Muscle of arm (tissue), 12 donors: ENCODE results near the gene ATP1A2. TPM values are rescaled to one million over a fixed set of nuclear protein-coding genes. Genes with fewer than 3 reads are reported as not detected.

Experiments used
- DNase-seq: peaks from one replicate; pipeline ENCODE4 v3.0.0-alpha.2; 2013
- polyA plus RNA-seq, 12 donors: library from polyadenylated mRNA; unstranded; fragments of 120-200 nt; gene quantifications; one replicate each; pipeline ENCODE4 v1.2.1, GENCODE V29; 2013; ENCODE audit not compliant: insufficient read length in 12 of 12

Gene ATP1A2
- polyA plus RNA-seq, 12 donors, result 39.9 to 116 (median 88.9) TPM; not detected in 1

DNA sequence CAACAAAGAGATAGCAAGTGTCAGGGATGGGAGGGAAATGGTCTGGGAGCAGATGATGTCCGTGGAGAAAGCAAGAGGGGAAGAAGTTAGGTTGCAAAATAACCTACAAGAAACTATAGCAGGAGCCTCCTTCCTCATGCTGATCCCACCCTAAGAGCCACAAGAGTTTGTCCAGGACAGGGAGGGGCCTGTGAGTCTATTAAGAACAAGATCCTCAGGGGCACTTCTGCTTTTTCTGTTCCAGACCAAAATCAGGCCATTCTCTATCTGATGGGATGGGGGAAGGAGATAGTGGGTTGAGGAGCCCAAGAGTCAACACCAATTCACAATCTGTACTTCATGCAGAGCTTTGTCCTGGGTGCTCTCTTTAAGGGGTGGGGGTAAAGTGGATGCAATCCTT is 28.1 kb downstream of the ATP1A2 start:
- no peak for DNase-seq

DNA sequence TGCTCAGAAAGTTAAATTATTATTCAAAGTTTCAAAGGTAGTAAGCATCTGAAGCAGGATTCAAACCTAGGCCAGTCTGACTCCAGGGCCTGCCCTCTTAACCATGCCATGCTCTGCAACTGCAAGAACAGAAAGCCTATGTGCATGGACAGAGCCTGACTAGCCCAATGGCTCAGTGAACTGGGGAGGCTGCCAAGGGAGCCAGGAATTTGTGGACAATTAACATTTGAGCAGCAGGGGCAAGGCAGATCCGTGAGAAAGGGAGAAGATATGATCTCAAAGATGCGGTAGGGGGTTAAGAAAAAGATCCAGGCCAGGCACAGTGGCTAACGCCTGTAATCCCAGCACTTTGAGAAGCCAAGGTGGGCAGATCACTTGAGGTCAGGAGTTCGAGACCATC is 29.4 kb downstream of the ATP1A2 start:
- no peak for DNase-seq

DNA sequence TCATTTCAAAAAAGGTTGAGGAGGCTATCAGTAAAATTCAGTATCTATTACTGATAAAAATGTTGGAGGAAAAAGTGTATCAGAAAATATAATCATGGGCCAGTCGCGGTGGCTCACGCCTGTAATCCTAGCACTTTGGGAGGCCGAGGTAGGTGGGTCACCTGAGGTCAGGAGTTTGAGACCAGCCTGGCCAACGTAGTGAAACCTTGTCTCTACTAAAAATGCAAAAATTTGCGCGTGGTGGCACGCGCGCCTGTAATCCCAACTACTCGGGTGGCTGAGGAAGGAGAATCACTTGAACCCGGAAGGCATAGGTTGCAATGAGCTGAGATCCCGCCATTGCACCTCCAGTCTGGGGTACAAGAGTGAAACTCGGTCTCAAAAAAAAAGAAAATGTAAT is 30.5 kb downstream of the ATP1A2 start:
- DNase-seq, result no peak

DNA sequence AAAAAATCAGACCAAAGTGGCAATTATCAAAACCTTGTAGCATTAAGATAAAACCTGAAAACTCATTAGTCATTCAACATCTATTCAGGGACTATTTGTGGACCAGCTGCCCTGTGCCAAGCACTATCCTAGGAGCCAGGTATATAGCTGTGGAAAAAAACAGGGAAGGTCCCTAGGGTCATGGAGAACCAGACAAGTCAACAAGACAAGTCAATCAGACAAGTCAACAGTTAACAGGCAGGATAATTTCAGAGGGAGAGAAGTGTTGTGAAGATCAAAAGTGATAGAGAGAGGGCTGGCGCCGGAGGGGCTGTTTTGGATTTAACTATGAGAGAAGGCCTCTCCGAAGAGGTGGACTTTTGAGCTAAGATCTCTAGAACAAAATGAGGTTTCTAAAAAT is 32.6 kb downstream of the ATP1A2 start:
- DNase-seq, result no peak

DNA sequence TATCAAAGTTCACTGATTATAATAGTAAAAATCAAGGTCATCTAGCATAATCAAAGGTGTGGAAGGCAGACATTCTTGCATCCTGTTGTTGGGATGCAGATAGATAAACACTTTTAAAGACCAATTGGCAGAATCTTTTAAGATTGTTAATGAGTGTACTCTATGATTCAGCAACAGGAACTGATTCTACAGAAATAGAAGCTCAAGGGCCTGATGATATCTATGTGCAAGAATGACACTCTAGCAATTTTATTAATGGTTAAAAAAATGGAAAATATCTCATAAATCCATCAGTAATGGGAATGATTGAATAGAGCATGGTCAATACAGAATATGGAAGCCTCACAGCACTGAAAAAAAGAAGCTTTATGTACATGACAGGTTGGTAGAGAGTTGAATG is 33.7 kb downstream of the ATP1A2 start:
- DNase-seq, result no peak

DNA sequence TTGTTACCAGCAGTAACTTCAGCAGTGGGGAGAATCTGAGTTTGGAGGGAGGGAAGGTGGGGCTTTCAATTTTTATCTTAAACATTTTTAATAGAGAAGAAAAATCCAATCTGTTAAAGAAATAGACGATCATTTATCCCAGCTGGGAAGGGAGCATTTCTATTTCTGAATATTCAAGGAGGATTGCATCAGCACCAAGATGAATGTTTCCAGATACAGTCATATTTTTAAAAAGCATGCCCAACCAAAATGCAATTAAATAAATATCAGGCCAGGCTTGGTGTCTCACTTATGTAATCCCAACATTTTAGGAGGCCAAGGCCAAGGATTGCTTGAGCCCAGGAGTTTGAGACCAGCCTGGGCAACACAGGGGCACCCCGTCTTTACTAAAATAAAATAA is 34.2 kb downstream of the ATP1A2 start:
- DNase-seq, result no peak

DNA sequence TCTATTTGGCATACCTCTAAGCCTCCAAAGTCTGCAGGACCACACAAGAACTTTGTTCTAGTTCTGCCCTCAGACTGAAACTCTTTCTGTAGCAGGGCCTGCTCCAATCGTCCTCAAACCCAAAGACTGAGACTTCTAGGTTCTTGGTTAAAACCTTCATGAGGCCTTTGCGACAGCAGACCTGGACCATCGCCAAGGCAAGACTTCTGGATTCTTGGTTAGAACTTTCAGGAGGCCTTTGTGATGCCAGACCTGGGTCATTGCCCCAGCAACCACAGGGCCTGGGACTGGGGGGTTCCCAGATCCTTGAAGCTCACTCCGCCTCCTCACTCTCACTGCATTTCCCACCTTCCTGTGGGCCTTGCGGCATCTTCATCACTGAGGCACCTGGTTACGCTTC is 35.7 kb downstream of the ATP1A2 start, which contains the start of gene ATP1A4:
Gene ATP1A4 (plus strand): TSS at position 301 of the 400 bp plus-strand sequence. CDS start 438 bp downstream, outside the sequence.
- DNase-seq, result no peak

DNA sequence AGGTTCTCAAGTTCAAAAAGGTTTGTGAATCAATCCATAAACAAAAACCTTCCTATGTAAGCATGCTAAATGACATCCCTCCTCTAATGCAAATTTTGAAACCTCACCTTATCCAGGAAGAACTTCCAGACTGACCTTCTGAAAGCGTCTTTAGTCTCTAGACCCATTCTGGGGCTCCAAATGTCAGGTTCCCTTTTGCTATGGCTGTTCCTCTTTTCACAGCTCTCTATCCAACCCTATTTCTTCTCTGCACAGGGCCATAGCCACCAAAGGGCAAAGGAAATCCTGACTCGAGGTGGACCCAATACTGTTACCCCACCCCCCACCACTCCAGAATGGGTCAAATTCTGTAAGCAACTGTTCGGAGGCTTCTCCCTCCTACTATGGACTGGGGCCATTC is 39.2 kb downstream of the ATP1A2 start:
- no peak for DNase-seq

DNA sequence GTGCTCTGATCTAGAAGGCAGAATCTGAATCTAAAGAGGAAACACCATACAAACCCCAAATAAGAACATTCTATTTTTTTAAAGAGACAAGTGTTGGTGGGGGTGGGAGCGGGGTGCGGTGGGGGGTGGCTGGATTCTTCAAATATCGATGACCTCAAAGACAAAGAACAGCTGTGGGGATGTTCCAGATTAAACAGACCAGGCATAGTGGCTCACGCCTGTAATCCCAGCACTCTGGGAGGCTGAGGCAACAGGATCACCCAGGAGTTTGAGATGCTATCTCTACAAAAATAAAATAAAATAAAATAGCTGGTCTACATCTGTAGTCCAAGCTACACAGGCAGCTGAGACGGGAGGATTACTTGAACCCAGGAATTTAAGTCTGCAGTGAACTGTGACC is 40.8 kb downstream of the ATP1A2 start:
- DNase-seq, result no peak

DNA sequence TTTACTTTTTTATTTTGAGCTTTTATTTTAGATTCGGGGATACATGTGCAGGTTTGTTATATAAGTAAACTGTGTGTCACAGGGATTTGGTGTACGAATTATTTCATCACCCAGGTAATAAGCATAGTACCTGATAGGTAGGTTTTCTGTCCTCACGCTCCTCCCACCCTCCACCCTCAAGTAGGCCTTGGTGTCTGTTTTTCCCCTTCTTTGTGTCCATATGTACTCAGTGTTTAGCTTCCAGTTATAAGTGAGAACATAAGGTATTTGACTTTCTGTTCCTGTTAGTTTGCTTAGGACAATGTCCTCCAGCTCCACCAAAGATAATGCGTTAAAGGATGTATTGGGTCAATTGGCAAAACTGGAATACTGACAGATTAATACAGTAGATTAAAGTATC is 41.6 kb downstream of the ATP1A2 start:
- DNase-seq, result no peak

DNA sequence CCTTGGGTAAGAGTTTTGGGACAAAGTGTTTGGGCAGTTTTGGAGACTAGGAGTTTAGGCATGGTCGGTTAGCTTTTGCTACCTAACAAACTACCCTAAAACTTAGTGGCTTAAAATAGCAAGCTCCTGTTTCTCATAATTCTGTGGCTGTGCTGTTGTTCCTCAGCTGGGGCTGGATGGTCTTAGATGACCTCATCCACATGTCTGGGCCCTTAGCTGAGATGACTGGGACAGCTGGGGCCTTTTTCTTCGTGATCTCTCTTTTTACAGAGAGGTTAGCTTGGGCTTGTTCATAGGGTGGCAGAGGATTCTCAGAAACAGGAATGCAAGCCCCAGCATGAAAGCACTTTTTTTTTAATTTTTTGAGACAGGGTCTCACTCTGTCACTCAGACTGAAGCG is 42.5 kb downstream of the ATP1A2 start:
- no peak for DNase-seq

DNA sequence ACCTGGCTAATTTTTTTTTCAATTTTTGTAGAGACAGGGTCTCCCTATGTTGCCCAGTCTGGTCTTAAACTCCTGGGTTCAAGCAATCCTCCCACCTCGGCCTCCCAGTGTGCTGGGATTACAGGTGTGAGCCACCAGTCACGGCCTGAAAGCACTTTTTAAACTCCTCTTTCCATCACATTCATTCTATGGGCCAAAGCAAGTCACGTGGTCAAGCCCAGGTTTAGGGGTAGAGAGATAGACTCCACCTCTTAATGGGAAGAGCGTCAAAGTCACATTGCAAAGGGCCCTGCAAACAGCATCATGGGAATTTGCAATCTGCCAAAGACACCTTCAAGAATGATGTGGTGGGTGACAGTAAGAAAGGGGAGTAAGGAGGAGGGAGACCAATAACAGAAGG is 43.0 kb downstream of the ATP1A2 start:
- no peak for DNase-seq

DNA sequence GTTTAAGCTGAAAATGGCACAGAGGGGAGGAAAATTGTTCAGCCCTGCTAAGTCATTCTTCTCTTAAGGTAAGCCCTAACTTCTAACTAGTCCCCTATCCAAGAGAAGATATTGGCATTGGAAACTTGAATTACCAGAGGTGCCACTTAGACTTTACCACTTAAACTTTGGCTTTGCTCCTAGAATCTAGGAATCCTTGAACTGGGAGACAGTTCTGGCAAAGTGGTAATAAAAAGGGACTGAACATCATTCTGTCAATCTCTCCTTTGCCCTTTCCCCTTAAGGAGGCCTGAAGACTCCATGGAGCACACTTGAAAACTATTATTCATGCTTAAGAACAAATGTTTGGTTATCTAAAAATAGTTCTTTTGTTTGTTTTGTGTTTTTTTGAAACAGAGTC is 44.3 kb downstream of the ATP1A2 start:
- no peak for DNase-seq

DNA sequence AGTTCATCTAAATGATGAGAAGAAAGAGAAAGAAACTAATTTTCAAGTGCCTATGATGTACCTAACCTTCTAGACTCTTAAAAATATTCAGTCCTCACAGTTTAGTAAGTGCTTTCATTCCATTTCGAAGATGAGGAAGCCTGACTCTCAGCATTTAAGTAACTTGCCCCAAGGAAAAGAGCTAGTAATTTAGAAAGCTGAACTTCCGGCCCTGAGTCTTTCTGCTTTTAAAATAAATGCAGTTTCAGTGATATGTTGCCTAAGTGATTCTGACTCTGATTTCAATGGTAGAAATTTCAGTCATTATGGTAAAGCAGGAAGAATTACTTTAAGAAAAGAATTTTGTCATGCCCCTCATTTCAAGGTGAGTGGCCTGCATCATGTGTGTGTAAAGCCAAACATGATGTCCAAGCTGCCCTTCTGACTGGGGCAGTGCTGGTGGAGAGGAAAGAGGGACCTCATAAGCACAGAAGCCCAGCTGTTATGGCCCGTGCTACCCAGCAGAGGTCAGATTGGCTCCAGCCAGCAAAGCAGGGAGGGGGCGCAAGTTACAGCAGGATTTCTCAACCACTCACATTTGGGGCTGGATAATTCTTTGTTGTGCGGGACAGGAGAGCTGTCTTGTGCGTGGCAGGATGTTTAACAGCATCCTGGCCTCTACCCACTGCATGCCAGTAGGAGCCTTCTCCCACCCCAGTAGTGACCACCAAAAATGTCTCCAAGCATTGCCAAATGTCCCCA is 46.6 kb downstream of the ATP1A2 start:
- DNase-seq, result no peak

DNA sequence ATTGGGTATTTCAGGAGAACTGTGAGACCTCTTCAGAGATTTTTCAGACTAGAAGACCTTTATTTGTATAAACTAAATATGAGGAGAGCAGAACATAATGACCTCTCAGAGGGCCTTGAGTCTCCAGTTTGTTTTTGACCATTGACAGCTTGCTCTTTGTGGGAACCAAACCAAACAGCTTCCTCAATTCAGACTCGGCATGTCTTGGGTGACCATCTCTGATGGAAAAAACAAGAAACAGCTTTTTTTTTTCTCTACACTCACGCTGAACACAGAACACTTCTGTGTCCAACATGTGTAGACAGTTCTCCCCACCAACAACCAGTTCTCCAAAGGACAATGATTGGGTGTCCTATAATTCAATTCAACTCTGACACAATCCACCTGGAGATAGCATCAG is 47.4 kb downstream of the ATP1A2 start:
- no peak for DNase-seq

DNA sequence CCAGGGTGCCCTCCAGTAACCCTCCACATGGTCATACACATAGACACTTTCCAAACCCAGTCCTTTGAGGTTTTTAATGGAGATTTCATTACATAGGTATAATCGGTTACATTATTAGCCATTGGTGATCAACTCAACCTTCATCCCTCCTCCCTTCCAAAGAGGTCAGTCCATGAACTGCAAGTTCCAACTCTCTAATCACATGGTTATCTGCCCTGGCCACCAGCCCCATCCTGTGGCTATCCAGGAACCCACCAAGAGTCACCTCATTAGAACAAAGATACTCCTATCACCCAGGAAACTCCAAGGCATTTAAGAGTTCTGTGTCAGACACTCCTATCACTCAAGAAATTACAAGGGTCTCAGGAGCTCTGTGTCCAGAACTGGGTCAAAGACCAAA is 48.1 kb downstream of the ATP1A2 start:
- no peak for DNase-seq

DNA sequence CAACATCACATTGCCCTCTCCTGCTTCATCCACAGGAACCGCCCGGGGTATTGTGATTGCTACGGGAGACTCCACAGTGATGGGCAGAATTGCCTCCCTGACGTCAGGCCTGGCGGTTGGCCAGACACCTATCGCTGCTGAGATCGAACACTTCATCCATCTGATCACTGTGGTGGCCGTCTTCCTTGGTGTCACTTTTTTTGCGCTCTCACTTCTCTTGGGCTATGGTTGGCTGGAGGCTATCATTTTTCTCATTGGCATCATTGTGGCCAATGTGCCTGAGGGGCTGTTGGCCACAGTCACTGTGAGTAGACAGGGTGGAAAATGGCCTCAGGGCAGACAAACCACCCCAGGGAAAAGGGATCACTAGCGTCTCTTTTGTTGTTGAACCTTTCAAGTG is 48.6 kb downstream of the ATP1A2 start:
- no peak for DNase-seq

DNA sequence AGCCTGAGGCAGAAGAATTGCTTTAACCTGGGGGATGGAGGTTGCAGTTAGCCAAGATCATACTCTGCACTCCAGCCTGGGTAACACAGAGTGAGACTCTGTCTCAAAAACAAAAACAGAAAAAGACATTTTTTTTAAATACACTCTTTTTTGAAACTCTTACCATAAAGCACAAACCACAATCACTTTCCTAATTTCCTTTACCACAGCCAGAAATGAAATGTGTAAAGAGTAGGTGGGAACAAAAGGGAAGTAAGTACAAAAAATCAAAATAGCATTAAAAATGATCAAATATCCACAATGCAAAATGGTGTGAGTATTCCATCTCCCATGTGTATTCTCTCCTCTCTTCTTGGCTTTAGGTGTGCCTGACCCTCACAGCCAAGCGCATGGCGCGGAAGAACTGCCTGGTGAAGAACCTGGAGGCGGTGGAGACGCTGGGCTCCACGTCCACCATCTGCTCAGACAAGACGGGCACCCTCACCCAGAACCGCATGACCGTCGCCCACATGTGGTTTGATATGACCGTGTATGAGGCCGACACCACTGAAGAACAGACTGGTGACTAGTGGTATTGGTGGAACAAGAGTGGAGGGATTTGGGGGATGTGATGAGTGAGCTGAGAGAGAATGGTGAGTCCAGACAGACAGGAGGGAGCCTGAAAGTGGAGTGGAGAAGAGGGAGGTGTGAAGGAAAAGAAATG is 50.8 kb downstream of the ATP1A2 start:
- DNase-seq, result no peak

DNA sequence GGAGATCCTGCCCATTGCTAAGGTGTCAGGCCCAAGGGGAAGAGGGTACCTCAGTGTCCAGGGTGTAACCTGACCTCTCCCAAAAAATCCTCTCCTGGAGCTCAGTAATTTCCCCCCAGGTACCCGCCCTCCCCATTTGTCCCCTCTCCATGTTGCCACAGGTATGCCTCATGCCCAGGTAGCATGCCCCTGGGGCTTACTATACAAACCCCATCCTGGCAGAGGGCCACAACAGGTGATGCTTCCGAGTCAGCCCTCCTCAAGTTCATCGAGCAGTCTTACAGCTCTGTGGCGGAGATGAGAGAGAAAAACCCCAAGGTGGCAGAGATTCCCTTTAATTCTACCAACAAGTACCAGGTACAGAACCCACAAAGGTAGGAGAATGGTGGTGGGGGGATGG is 51.5 kb downstream of the ATP1A2 start:
- no peak for DNase-seq

DNA sequence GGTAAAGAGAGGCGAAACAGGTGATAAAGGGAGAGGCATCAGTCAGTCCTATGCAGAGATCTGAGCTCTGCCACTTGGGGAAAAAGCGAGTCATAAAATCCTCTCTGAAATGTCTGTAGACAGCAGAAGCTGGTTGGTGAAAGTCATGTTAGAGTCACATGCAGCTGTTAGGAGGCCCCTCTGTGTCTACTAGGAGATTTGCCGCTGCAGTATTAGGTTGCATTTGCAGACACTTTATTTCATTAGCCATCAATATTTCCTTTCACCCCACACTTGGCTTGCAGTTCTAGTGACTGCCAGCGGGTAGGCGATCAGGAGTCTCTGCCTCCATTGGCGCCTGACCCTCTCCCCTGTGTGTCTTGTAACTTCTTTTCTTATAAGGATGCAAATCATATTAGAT is 52.0 kb downstream of the ATP1A2 start:
- DNase-seq, result no peak

DNA sequence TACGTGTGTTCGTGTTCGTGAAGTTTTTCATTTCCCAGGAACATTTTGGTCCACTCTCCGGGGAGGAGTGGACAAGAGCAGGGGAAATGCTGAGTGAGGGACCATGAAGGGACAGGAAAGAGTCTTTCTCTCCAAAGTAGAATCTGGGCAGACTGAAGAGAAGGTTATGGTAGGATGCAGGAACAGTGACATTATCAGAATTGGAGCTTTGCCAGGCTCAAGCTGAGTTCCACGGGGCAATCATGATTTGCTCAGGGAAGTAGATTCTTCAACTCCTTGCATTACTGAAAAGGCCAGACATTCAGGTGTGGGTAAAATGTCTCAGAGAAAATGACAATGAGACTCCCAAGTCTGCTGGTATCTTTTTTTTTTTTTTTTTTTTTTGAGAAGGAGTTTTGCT is 52.5 kb downstream of the ATP1A2 start:
- no peak for DNase-seq

DNA sequence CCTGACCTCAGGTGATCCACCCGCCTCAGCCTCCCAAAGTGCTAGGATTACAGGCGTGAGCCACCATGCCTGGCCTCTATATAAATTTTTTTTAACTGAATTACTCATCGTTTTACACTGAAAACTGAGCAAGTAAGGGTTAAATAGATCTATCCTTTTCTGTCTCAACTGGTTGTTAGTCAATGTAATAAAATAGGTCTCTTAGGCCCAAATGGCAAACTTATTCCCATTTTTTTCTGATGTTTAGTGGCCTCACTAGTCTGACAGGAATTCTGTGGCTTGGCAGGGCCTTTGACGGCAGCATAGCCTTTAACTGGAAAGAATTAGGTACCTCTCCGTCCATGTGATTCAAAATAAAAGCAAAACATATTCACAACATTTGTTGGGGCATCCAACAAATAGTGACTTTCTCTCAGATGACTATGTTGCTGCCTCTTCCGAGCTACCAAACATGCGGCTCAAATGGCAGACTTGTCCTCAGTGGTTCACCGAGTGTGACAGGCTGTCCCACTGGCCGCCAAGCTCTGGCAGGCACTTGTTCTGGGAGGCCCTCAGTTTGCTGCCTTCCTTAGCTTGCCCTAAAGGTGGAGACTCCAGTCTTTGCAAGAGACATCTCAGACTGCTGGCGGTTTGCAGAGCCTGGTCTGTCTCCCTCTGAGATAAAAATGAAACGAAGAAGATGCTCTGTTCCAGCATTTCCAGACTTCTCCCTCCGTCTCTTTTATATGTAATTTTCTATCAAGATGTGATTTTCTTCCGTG is 53.2 kb downstream of the ATP1A2 start:
- no peak for DNase-seq
